ENCODE data around the gene RAB11FIP3. TPM values are rescaled to one million over a fixed set of nuclear protein-coding genes. Genes with fewer than 3 reads are reported as not detected.
A peak's percentile ranks its signal among the peaks of the same experiment; 100 is the strongest.
"Not testable (repeated sequence)": the region's sequence is repeated elsewhere in the genome, so short reads cannot be mapped to it uniquely, and the experiment has no call there.

Gene RAB11FIP3
- total RNA-seq, 8 experiments from 2014 or later, result 13.6 to 32.6 (median 25.2) TPM

- Histone ChIP-seq H3K27ac (no peak overlapping the region), H3K4me3 (no peak overlapping the region), H3K4me1 (replicated peaks in 1 of 2) (peaks cover 20 to 26% of the 10 kb centered on the region in 2 donors)
- in situ Hi-C loops (cut with MboI; ENCODE audit: low pct_unique_long_range_greater_than_20kb in 2 of 9, low sequenced_read_pairs in 9 of 9, unreplicated experiment in 9 of 9), result no loop called here
- WGBS, 10 experiments, result 55 to 96% (median 75%) methylated on average over 1 to 11 of the region's 19 CpGs; no CpG with 5 or more reads in 1 of the 10 experiments
- ATAC-seq (replicated peaks in 6 of 8), result no peak
Measured at GRCh38 chr16:468068-468821, 42.8 kb downstream of the RAB11FIP3 start.

- H3K27ac ChIP-seq; ATAC-seq (replicated peaks in 6 of 8); H3K4me3 ChIP-seq; in situ Hi-C loops (cut with MboI; ENCODE audit: low pct_unique_long_range_greater_than_20kb in 2 of 9, low sequenced_read_pairs in 9 of 9, unreplicated experiment in 9 of 9): not testable (repeated sequence)
- H3K4me1 ChIP-seq (replicated peaks in 1 of 2), result peaks cover 23 to 31% of the 10 kb centered on the region in 2 donors
- WGBS, 10 experiments, result 80 to 100% (median 100%) methylated on average over 1 to 5 of the region's 7 CpGs; no CpG with 5 or more reads in 5 of the 10 experiments
Measured at GRCh38 chr16:469459-469858, 44.0 kb downstream of the RAB11FIP3 start.

GRCh38 chr16:470418-470817 is 45.0 kb downstream of the RAB11FIP3 start:
- Histone ChIP-seq H3K27ac (no peak overlapping the region), H3K4me3 (no peak overlapping the region), H3K4me1 (replicated peaks in 1 of 2) (peaks cover 28 to 39% of the 10 kb centered on the region in 2 donors)
- no peak for ATAC-seq (replicated peaks in 6 of 8)
- in situ Hi-C loops (cut with MboI; ENCODE audit: low pct_unique_long_range_greater_than_20kb in 2 of 9, low sequenced_read_pairs in 9 of 9, unreplicated experiment in 9 of 9), result no loop called here
- 63 to 100% (median 84%) methylated on average over 1 to 4 of the region's 4 CpGs; no CpG with 5 or more reads in 2 of the 10 experiments for WGBS, 10 experiments

- in situ Hi-C loops (cut with MboI; ENCODE audit: low pct_unique_long_range_greater_than_20kb in 2 of 9, low sequenced_read_pairs in 9 of 9, unreplicated experiment in 9 of 9), result no loop called here
- Histone ChIP-seq H3K4me1 (replicated peaks in 1 of 2) (peaks cover 28 to 36% of the 10 kb centered on the region in 2 donors), H3K4me3 (peak overlapping the region in 1 of 5 donors; percentile 8), H3K27ac (peak overlapping the region; percentile 51 to 75)
- peak; percentile 87 to 96 (median 92) for ATAC-seq (replicated peaks in 6 of 8)
- WGBS, 10 experiments, result 11 to 95% (median 29%) methylated on average over 2 to 19 of the region's 32 CpGs; no CpG with 5 or more reads in 5 of the 10 experiments
Measured at GRCh38 chr16:471353-472198, 46.1 kb downstream of the RAB11FIP3 start.

- ATAC-seq (replicated peaks in 6 of 8), result no peak
- in situ Hi-C loops (cut with MboI; ENCODE audit: low pct_unique_long_range_greater_than_20kb in 2 of 9, low sequenced_read_pairs in 9 of 9, unreplicated experiment in 9 of 9), result no loop called here
- H3K4me3 ChIP-seq, result no peak overlapping the region
- 83 to 94% (median 93%) methylated on average over 3 to 6 of the region's 9 CpGs; no CpG with 5 or more reads in 7 of the 10 experiments for WGBS, 10 experiments
- peaks cover 28 to 31% of the 10 kb centered on the region in 2 donors for H3K4me1 ChIP-seq (replicated peaks in 1 of 2)
- peak overlapping the region; percentile 51 to 68 for H3K27ac ChIP-seq
Measured at GRCh38 chr16:472199-472504, 46.7 kb downstream of the RAB11FIP3 start.

GRCh38 chr16:473046-474043 is 47.9 kb downstream of the RAB11FIP3 start:
- in situ Hi-C loops (cut with MboI; ENCODE audit: low pct_unique_long_range_greater_than_20kb in 2 of 9, low sequenced_read_pairs in 9 of 9, unreplicated experiment in 9 of 9), result no loop called here
- no peak overlapping the region for H3K27ac ChIP-seq
- WGBS, 10 experiments, result 33 to 100% (median 93%) methylated on average over 1 to 25 of the region's 32 CpGs
- peaks cover 28 to 31% of the 10 kb centered on the region in 2 donors for H3K4me1 ChIP-seq (replicated peaks in 1 of 2)
- H3K4me3 ChIP-seq, result no peak overlapping the region
- no peak for ATAC-seq (replicated peaks in 6 of 8)

- ATAC-seq (replicated peaks in 6 of 8), result no peak
- 40 to 96% (median 87%) methylated on average over 1 to 11 of the region's 19 CpGs; no CpG with 5 or more reads in 4 of the 10 experiments for WGBS, 10 experiments
- peaks cover 28 to 31% of the 10 kb centered on the region in 2 donors for H3K4me1 ChIP-seq (replicated peaks in 1 of 2)
- H3K4me3 ChIP-seq, result no peak overlapping the region
- no peak overlapping the region for H3K27ac ChIP-seq
- in situ Hi-C loops (cut with MboI; ENCODE audit: low pct_unique_long_range_greater_than_20kb in 2 of 9, low sequenced_read_pairs in 9 of 9, unreplicated experiment in 9 of 9), result no loop called here
Measured at GRCh38 chr16:474420-475122, 49.1 kb downstream of the RAB11FIP3 start.

GRCh38 chr16:476039-476438 is 50.6 kb downstream of the RAB11FIP3 start:
- peaks cover 19 to 21% of the 10 kb centered on the region in 2 donors for H3K4me1 ChIP-seq (replicated peaks in 1 of 2)
- ATAC-seq (replicated peaks in 6 of 8), result peak in 1 of 8 experiments; percentile 21
- no peak overlapping the region for H3K27ac ChIP-seq
- H3K4me3 ChIP-seq, result no peak overlapping the region
- in situ Hi-C loops (cut with MboI; ENCODE audit: low pct_unique_long_range_greater_than_20kb in 2 of 9, low sequenced_read_pairs in 9 of 9, unreplicated experiment in 9 of 9), result no loop called here
- 80 to 100% (median 89%) methylated on average over 1 to 4 of the region's 6 CpGs; no CpG with 5 or more reads in 5 of the 10 experiments for WGBS, 10 experiments

GRCh38 chr16:477301-478157 is 52.1 kb downstream of the RAB11FIP3 start:
- ATAC-seq (replicated peaks in 6 of 8), result peak in 1 of 8 experiments; percentile 20
- Histone ChIP-seq H3K4me3 (no peak overlapping the region), H3K4me1 (replicated peaks in 1 of 2) (peaks cover 10 to 15% of the 10 kb centered on the region in 2 donors), H3K27ac (no peak overlapping the region)
- in situ Hi-C loops (cut with MboI; ENCODE audit: low pct_unique_long_range_greater_than_20kb in 2 of 9, low sequenced_read_pairs in 9 of 9, unreplicated experiment in 9 of 9), result no loop called here
- 83 to 100% (median 98%) methylated on average over 1 to 9 of the region's 23 CpGs; no CpG with 5 or more reads in 4 of the 10 experiments for WGBS, 10 experiments

- WGBS, 10 experiments, result 74 to 100% (median 93%) methylated on average over 3 to 7 of the region's 10 CpGs; no CpG with 5 or more reads in 5 of the 10 experiments
- in situ Hi-C loops (cut with MboI; ENCODE audit: low pct_unique_long_range_greater_than_20kb in 2 of 9, low sequenced_read_pairs in 9 of 9, unreplicated experiment in 9 of 9), result not testable (repeated sequence)
Measured at GRCh38 chr16:478287-478686, 52.8 kb downstream of the RAB11FIP3 start.

More at GRCh38 chr16:478287-478686, 52.8 kb downstream of the RAB11FIP3 start:
- H3K4me1 ChIP-seq (replicated peaks in 1 of 2), result peaks cover 18 to 23% of the 10 kb centered on the region in 2 donors
- not testable (repeated sequence) for H3K27ac ChIP-seq; H3K4me3 ChIP-seq; ATAC-seq (replicated peaks in 6 of 8)

All from motor neuron (in vitro differentiated cells).